HepG2 (cell line): ENCODE data around the gene UTP3. TPM values are rescaled to one million over a fixed set of nuclear protein-coding genes. Genes with fewer than 3 reads are reported as not detected.
A peak's percentile ranks its signal among the peaks of the same experiment; 100 is the strongest.

ENCODE experiments used
- AHR ChIP-seq: IDR thresholded peaks from 2 replicates; pipeline ENCODE4 v1.6.1; 2018; ENCODE audit warnings: missing genetic modification reagents, missing compliant biosample characterization
- ARNTL ChIP-seq: sonication (generic); formaldehyde crosslinking; IDR thresholded peaks from 2 replicates; pipeline ENCODE4 v1.4.0; 2020; ENCODE audit warnings: mild to moderate bottlenecking, missing genetic modification reagents
- EHMT2 ChIP-seq: fragments of 200-600 bp; sonication (generic); IDR thresholded peaks from 2 replicates; pipeline ENCODE4 v1.7.0; 2017; ENCODE audit warnings: antibody characterized with exemption, low read depth, low read length, borderline replicate concordance
- PCBP2 ChIP-seq: fragments of 200-400 bp; formaldehyde crosslinking; optimal IDR thresholded peaks from 2 replicates; pipeline ENCODE3; 2018; ENCODE audit warnings: low read length, low read depth; ENCODE audit not compliant: poor library complexity, severe bottlenecking
- POLR2AphosphoS5 ChIP-seq: IDR thresholded peaks from 2 replicates; pipeline ENCODE4 v1.6.1; 2012; ENCODE audit warnings: low read depth, low read length
- ZKSCAN1 ChIP-seq: fragments of 150-350 bp; IDR thresholded peaks from 2 replicates; pipeline ENCODE4 v1.6.1; 2014; ENCODE audit warnings: low read length
- ZNF317 ChIP-seq: sonication (generic); formaldehyde crosslinking; IDR thresholded peaks from 2 replicates; pipeline ENCODE4 v1.5.0; 2020; ENCODE audit warnings: mild to moderate bottlenecking, missing genetic modification reagents
- ZNF33B ChIP-seq: sonication (generic); formaldehyde crosslinking; IDR thresholded peaks from 2 replicates; pipeline ENCODE4 v1.5.1; 2020; ENCODE audit warnings: mild to moderate bottlenecking, missing genetic modification reagents
- ZNF350 ChIP-seq: sonication (generic); formaldehyde crosslinking; IDR thresholded peaks from 2 replicates; pipeline ENCODE4 v1.4.0; 2020; ENCODE audit warnings: mild to moderate bottlenecking, low read depth, missing genetic modification reagents, borderline replicate concordance
- ZNF451 ChIP-seq: sonication (generic); formaldehyde crosslinking; IDR thresholded peaks from 2 replicates; pipeline ENCODE4 v1.5.0; 2020; ENCODE audit warnings: mild to moderate bottlenecking, missing genetic modification reagents
- ZNF768 ChIP-seq: sonication (generic); formaldehyde crosslinking; IDR thresholded peaks from 2 replicates; pipeline ENCODE4 v1.4.0; 2020; ENCODE audit warnings: missing genetic modification reagents
- ZNF883 ChIP-seq: sonication (generic); formaldehyde crosslinking; IDR thresholded peaks from 2 replicates; pipeline ENCODE4 v1.5.1; 2020; ENCODE audit warnings: mild to moderate bottlenecking, missing genetic modification reagents; ENCODE audit errors: not compliant biosample characterization
- polyA plus RNA-seq, 8 experiments: library from polyadenylated mRNA; depleted of rRNA in 3 of 8; stranded (reverse) in 7 of 8; unstranded in 1 of 8; fragments of >200 nt; fragmentation: Illumina TruSeq in 4 of 8; extraction: Trizol in 4 of 8; gene quantifications; 2 replicates each; pipeline versions ENCODE4 v1.2.1 to v1.2.3, GENCODE V29; 2011 to 2016; ENCODE audit warnings: low read depth in 4 of 8, missing spikeins in 1 of 8, mixed read lengths in 1 of 8; ENCODE audit not compliant: insufficient read depth in 1 of 8
- total RNA-seq, 5 experiments: library from RNA; depleted of rRNA; stranded (reverse); fragments of >200 nt; fragmentation: Illumina TruSeq; extraction: Trizol; gene quantifications; 2 replicates each; pipeline ENCODE4 v1.2.3, GENCODE V29; 2016; ENCODE audit warnings: low read depth in 1 of 5
- TF ChIP-seq, protein P1 (sequence below): sonication (generic); formaldehyde crosslinking; IDR thresholded peaks from 2 replicates; pipeline ENCODE4 v1.4.0; 2020; ENCODE audit warnings: missing genetic modification reagents, borderline replicate concordance
- TF ChIP-seq, protein P2 (sequence below): sonication (generic); formaldehyde crosslinking; IDR thresholded peaks from 2 replicates; pipeline ENCODE4 v1.4.0; 2020; ENCODE audit warnings: mild to moderate bottlenecking, missing genetic modification reagents
- TF ChIP-seq, protein P3 (sequence below): sonication (generic); formaldehyde crosslinking; IDR thresholded peaks from 2 replicates; pipeline ENCODE4 v1.4.0; 2020; ENCODE audit warnings: mild to moderate bottlenecking, missing genetic modification reagents

The UTP3 gene
- total and polyA plus RNA-seq, 2 of the 13 experiments (the other 11 are each of a cell fraction or from before 2014, with no cell fraction given), result 6.9 to 19.5 TPM

DNA sequence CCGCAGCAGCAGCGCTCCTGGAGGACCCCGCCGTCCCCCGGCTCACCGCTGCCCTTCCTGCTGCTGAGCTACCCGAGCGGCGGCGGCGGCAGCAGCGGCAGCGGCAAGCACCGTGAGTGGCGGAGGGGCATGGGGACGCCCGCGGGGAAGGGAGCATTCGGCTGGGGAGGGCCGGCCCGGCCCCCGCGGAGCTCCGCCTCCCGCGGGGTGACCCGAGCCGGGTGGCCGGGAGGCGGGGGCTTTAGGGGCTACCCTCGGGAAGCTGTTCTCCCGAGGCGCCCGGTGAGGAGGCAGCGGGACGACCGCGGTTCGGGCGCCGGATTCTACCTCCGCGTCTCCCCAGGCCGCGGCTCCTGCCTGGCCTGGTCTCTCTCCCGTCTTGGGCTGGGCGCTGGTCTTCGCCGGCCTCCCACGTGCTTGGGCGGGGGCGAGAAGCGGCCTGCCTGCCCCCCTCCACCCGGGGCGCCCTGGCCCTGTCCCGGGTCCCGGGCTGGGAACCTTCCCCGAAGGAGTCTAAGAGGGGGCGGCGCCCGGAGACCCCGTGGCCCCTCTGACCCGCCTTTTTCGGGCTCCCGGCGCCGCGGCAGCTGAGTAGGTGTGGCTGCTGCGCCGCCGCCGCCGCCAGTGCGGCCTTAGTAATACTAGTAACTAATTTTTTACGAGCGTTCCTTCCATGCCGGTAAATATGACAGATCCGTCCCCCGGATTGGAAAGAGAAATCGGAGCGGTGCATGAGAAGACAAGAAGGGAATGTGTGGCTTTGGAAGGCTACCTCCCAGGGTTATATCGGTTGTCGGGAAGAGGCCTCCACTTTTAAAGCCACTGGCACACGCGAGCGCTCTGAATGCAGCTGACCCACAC, 17.1 kb downstream of the UTP3 start (continued):
- TF ChIP-seq PCBP2 (no peak), EHMT2 (no peak), ZNF350 (CRISPR knock-in tag) (peak; percentile 82; the same call in 1 of the 2 replicates), ZKSCAN1 (no peak), AHR (no peak; the same call in 1 of the 2 replicates), POLR2AphosphoS5 (no peak), ZNF317 (CRISPR knock-in tag) (no peak), ZNF883 (CRISPR knock-in tag) (no peak), ZNF768 (CRISPR knock-in tag) (peak; percentile 65; the same call in 1 of the 2 replicates), ZNF451 (CRISPR knock-in tag) (no peak), ZNF33B (CRISPR knock-in tag) (no peak), ARNTL (CRISPR knock-in tag) (no peak)
- TF ChIP-seq, protein P1, sequence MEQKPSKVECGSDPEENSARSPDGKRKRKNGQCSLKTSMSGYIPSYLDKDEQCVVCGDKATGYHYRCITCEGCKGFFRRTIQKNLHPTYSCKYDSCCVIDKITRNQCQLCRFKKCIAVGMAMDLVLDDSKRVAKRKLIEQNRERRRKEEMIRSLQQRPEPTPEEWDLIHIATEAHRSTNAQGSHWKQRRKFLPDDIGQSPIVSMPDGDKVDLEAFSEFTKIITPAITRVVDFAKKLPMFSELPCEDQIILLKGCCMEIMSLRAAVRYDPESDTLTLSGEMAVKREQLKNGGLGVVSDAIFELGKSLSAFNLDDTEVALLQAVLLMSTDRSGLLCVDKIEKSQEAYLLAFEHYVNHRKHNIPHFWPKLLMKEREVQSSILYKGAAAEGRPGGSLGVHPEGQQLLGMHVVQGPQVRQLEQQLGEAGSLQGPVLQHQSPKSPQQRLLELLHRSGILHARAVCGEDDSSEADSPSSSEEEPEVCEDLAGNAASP (CRISPR knock-in tag), result peak; percentile 46; the same call in 1 of the 2 replicates
- TF ChIP-seq, protein P2, sequence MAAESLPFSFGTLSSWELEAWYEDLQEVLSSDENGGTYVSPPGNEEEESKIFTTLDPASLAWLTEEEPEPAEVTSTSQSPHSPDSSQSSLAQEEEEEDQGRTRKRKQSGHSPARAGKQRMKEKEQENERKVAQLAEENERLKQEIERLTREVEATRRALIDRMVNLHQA (CRISPR knock-in tag), result no peak
- TF ChIP-seq, protein P3, sequence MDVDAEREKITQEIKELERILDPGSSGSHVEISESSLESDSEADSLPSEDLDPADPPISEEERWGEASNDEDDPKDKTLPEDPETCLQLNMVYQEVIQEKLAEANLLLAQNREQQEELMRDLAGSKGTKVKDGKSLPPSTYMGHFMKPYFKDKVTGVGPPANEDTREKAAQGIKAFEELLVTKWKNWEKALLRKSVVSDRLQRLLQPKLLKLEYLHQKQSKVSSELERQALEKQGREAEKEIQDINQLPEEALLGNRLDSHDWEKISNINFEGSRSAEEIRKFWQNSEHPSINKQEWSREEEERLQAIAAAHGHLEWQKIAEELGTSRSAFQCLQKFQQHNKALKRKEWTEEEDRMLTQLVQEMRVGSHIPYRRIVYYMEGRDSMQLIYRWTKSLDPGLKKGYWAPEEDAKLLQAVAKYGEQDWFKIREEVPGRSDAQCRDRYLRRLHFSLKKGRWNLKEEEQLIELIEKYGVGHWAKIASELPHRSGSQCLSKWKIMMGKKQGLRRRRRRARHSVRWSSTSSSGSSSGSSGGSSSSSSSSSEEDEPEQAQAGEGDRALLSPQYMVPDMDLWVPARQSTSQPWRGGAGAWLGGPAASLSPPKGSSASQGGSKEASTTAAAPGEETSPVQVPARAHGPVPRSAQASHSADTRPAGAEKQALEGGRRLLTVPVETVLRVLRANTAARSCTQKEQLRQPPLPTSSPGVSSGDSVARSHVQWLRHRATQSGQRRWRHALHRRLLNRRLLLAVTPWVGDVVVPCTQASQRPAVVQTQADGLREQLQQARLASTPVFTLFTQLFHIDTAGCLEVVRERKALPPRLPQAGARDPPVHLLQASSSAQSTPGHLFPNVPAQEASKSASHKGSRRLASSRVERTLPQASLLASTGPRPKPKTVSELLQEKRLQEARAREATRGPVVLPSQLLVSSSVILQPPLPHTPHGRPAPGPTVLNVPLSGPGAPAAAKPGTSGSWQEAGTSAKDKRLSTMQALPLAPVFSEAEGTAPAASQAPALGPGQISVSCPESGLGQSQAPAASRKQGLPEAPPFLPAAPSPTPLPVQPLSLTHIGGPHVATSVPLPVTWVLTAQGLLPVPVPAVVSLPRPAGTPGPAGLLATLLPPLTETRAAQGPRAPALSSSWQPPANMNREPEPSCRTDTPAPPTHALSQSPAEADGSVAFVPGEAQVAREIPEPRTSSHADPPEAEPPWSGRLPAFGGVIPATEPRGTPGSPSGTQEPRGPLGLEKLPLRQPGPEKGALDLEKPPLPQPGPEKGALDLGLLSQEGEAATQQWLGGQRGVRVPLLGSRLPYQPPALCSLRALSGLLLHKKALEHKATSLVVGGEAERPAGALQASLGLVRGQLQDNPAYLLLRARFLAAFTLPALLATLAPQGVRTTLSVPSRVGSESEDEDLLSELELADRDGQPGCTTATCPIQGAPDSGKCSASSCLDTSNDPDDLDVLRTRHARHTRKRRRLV (CRISPR knock-in tag), result no peak
